HepG2 (cell line): ENCODE measurements around the gene MAP3K20.
"Not testable (repeated sequence)": the region's sequence is repeated elsewhere in the genome, so short reads cannot be mapped to it uniquely, and the experiment has no call there.

ENCODE experiments used
- CEBPB ChIP-seq: IDR thresholded peaks from 2 replicates; pipeline ENCODE4 v1.6.1; 2011; ENCODE audit warnings: low read depth, low read length, improper control_type of control experiment, borderline replicate concordance
- CTCF ChIP-seq: sonication (generic); formaldehyde crosslinking; IDR thresholded peaks from 2 replicates; pipeline ENCODE4 v1.5.0; 2020; ENCODE audit warnings: mild to moderate bottlenecking, missing genetic modification reagents, moderate library complexity
- EZH2 ChIP-seq: conservative IDR thresholded peaks from 2 replicates; pipeline ENCODE4 v1.6.1; 2012; ENCODE audit warnings: mild to moderate bottlenecking, low read depth, low read length, moderate library complexity
- FOXM1 ChIP-seq: sonication (generic); formaldehyde crosslinking; IDR thresholded peaks from 2 replicates; pipeline ENCODE4 v1.5.0; 2020; ENCODE audit warnings: missing genetic modification reagents
- KDM1A ChIP-seq: IDR thresholded peaks from 2 replicates; pipeline ENCODE4 v1.6.1; 2016; ENCODE audit warnings: missing compliant biosample characterization
- PHF5A ChIP-seq: IDR thresholded peaks from one replicate; pipeline ENCODE4 v1.6.1; 2018; ENCODE audit warnings: low read depth, missing genetic modification reagents; ENCODE audit not compliant: unreplicated experiment
- REST ChIP-seq, 2 experiments: IDR thresholded peaks; 2 replicates each; pipeline ENCODE4 v1.6.1; 2011 to 2012; ENCODE audit warnings: low read length in 2 of 2, borderline replicate concordance in 1 of 2, low read depth in 1 of 2, mild to moderate bottlenecking in 1 of 2, moderate library complexity in 1 of 2
- SRSF1 ChIP-seq: fragments of 200-400 bp; formaldehyde crosslinking; optimal IDR thresholded peaks from 2 replicates; pipeline ENCODE3; 2017; ENCODE audit warnings: mild to moderate bottlenecking, low read depth, low read length, moderate library complexity
- STAT5B ChIP-seq: sonication (generic); formaldehyde crosslinking; IDR thresholded peaks from 2 replicates; pipeline ENCODE4 v1.4.0; 2020; ENCODE audit warnings: missing genetic modification reagents
- ZSCAN22 ChIP-seq: sonication (generic); formaldehyde crosslinking; IDR thresholded peaks from 2 replicates; pipeline ENCODE4 v1.4.0; 2020; ENCODE audit warnings: mild to moderate bottlenecking, missing genetic modification reagents

- TF ChIP-seq ZSCAN22 (CRISPR knock-in tag); CTCF (CRISPR knock-in tag); REST (IDR thresholded peaks at IDR 0.05; ENCODE audit: borderline replicate concordance in 1 of 2, low read depth in 1 of 2, low read length in 2 of 2); PHF5A (CRISPR knock-in tag); CEBPB; FOXM1 (CRISPR knock-in tag); KDM1A (CRISPR knock-in tag); EZH2; SRSF1; STAT5B (CRISPR knock-in tag): not testable (repeated sequence)
These were observed 206.3 kb downstream of the MAP3K20 start for GRCh38 chr2:173281898-173282297.
